ENCODE data around the gene PTPRD.

Gene PTPRD

DNA sequence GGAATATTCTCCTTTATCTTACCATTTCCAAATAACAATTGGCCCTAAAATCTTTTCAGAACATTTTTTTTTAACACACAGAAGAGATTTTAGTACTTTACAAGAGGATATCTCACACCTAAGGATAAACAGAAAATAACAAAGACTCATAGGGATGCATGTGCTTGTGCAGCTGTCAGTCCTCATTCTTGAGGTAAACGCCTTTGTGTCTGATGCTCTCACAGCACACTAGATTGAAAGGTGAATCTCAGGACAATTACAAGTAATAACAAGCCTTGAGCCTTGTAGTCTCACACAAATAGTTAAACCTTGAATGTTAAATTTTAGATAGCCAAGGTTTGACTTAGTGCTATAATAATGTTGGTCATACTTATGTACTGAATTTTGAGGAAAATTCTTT is 439.2 kb downstream of the PTPRD start:
- no peak for DNase-seq (ENCODE audit: low spot score)

- DNase-seq (ENCODE audit: low spot score), result no peak
Measured at GRCh38 chr9:10172476-10172875, 440.3 kb downstream of the PTPRD start.

GRCh38 chr9:10168241-10168640 is 444.6 kb downstream of the PTPRD start:
- DNase-seq (ENCODE audit: low spot score), result no peak

DNA sequence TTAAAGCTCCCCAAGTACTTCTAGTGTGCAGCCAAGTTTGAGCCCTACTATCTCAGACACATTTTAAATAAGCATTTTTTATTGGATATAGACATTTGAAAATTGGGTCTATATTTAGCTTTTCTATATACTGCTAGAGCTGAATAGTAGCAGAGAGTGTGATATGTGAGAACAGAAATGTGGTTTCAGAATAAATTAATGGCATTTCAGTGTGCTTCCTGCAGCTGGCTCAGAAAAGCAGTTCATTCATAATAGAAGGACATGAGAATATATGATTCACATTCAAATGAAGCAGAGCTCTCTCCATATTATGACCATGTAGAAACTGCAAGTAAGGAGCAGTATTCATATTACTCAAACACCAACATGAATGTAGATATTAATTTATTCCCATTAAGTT is 464.0 kb downstream of the PTPRD start:
- no peak for DNase-seq (ENCODE audit: low spot score)

DNA sequence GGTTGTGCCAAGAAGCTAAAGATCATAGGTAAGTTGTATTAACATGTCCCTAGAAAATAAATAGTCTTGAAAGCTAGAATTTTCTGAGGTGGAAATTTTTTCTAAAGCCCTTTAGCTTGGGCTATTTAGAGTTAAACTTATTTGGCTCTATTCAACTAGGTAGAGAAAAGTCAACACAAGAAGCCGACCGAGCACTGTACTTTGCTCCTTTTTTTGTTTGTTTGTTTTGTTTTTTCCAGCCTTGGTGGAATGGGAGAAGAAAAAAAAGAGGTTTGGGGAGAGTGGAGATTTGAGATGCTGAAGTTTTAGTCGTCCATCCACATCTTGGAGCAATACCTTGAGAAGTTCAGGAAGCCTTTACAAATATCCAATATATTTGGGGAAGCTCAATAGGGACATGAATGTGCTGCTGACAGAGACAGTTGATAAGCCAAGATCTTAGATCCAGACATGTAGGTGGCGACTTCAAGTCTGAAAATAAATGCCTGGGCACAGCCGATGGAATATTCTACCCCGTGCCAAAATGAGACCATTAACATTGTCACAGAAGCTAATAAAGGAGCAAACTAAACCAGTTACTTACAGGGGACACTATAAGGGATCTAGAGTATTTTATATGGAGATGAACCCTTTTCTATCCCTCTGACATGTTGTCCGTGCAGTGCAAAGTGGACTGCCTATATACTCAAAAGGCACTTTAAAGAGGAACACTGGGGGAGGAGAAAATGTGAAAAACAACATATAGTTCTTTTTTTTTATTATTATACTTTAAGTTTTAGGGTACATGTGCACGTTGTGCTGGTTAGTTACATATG is 466.1 kb downstream of the PTPRD start:
- no peak for DNase-seq (ENCODE audit: low spot score)

- DNase-seq (ENCODE audit: low spot score), result no peak
Measured at GRCh38 chr9:10144355-10144754, 468.4 kb downstream of the PTPRD start.

DNA sequence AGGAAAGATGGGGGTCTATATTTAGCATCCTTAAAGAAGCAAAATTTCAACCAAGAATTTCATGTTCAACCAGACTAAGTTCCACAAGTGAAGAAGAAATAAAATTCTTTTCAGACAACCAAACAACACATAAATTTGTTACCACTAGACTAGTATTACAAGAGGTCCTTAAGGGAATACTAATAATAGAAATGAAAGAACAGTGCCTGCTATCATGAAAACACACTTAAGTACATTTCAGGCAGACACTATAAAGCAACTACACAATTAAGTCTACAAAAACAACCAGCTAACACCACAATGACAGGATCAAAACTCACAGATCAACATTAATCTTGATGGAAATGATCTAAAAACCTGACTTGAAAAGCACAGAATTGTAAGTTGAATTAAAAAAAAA is 477.2 kb downstream of the PTPRD start:
- no peak for DNase-seq (ENCODE audit: low spot score)

GRCh38 chr9:10134266-10134665 is 478.5 kb downstream of the PTPRD start:
- no peak for DNase-seq (ENCODE audit: low spot score)

- DNase-seq (ENCODE audit: low spot score), result no peak
Measured at GRCh38 chr9:10130061-10130675, 482.6 kb downstream of the PTPRD start.

GRCh38 chr9:10127867-10128266 is 484.9 kb downstream of the PTPRD start:
- DNase-seq (ENCODE audit: low spot score), result no peak

DNA sequence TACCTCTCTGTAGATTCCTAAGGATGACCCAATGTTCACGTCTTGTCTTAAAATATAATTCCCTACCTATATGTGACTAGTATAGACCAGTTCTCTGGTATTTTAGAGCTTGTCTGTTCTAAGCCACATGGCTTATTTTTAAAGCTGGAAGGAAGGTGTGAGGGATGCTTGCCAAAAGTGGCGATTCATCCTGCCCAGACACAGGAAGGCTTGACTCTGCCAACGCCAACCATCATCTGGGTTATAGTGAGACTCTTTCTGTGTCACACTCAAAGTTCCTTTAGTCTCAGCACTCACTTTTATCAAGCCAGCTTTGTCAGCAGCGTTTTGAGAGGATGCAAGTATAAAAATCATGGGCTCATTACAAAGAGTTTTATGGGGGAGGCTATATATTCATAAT is 500.0 kb downstream of the PTPRD start:
- no peak for DNase-seq (ENCODE audit: low spot score)

- no peak for DNase-seq (ENCODE audit: low spot score)
Measured at GRCh38 chr9:10112070-10112469, 500.7 kb downstream of the PTPRD start.

- DNase-seq (ENCODE audit: low spot score), result no peak
Measured at GRCh38 chr9:10108815-10109214, 504.0 kb downstream of the PTPRD start.

- DNase-seq (ENCODE audit: low spot score), result no peak
Measured at GRCh38 chr9:10104774-10105173, 508.0 kb downstream of the PTPRD start.

DNA sequence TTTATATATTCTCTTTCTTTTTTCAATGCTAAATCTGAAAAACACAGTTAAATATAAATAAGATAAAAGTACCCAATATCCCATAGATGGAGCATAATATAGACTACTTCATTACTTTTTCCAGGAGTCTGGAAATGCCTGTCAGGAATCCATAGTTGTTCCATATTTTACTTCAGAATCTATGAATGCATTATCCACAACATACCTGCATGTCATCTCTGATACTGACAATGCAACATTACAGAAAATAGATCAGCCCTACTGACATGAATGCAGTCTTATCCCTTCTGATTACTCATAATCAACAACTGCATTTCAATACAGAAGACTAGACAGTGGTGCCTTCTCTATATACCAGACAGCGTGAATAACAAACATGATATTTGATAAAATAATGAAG is 517.6 kb downstream of the PTPRD start:
- DNase-seq (ENCODE audit: low spot score), result no peak

GRCh38 chr9:10094563-10094962 is 518.2 kb downstream of the PTPRD start:
- DNase-seq (ENCODE audit: low spot score), result no peak

- DNase-seq (ENCODE audit: low spot score), result no peak
Measured at GRCh38 chr9:10080012-10080411, 532.8 kb downstream of the PTPRD start.

DNA sequence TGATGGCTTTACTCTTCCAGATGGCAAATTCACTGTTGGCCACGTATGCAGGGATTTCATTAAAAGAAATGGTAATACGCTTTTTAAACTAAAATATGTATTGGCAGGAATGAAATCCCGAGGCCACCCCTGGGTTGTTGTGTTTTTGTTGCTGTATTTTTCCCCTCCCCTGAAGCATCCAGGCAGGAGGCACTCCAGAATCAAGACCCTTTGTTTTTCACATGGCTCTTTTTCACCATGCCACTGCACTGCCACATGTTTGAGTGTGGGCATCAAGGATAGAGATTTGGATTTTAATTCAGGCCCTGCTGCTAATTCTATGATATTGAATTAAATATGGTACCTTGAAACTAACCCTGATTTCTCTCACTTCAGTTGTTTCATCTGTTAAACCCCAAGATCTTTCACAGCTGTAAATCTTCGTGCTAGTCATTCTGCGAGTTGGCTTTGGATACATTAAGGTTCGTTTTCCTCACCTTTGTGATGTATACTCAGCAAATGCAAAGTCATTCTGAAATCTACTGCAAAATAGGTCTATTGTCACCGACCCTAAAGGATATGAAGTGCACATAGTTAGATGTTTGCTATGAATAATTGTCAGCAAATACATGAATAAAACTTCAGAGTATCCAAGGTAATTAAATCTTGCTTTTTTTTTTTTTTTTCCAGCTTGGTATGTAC is 533.4 kb downstream of the PTPRD start:
- DNase-seq (ENCODE audit: low spot score), result no peak

GRCh38 chr9:10071579-10071978 is 541.2 kb downstream of the PTPRD start:
- DNase-seq (ENCODE audit: low spot score), result no peak

DNA sequence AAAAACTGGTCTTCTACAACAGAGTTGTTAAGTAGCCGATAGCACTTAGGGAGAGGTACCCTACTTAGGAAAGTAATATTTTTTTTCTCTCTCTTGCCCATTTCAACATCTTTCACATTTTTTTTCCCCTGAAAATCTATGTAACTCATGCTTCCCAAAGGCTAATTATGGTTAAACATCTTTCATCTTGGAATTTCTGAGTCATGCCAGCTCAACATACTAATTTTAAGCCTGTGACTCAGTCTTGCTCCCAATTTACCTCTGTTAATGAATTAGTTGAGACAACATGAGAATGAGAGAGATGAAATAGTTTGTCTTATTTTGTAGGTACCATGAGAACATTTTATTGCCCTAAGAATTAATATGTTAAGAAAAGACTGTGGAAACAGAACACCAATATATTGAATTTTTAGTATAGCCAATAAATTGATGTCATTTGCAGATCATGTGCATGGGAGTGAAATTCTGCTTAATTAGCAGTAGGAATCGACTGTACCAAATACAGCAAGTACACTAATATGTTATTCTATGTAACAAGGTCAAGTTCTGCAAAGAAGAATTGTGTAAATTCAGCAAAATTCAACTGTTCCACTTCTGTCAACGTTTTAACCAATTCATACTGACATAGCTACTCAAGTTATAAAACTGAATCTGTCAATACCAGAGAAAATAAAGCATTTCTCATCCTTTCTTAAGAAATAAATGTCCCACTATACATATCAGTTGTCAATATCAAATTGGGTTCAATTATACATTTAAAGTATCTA is 550.0 kb downstream of the PTPRD start:
- DNase-seq (ENCODE audit: low spot score), result no peak

- no peak for DNase-seq (ENCODE audit: low spot score)
Measured at GRCh38 chr9:10059044-10059443, 553.8 kb downstream of the PTPRD start.

DNA sequence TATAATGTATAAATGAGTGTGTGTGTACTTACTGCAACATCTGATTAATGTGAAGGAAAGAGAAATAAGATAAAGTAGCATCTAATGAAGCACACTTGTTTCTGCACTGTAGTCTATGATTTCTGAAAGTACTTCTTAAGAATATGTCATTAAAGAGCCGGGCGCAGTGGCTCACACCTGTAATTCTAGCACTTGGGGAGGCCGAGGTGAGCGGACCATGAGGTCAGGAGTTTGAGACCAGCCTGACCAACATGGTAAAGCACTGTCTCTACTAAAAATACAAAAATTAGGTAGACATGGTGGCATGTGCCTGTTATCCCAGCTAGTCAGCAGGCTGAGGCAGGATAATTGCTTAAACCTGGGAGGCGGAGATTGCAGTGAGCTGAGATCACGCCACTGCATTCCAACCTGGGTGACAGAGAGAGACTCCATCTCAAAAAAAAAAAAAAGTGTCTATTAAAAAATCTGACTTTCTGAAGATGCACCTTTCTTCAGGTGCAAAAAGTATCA is 556.9 kb downstream of the PTPRD start:
- DNase-seq (ENCODE audit: low spot score), result no peak

Measured in CD4-positive, alpha-beta T cell treated with Interleukin-6 at 100 ng/mL for 8 hours (primary cell).